Activated CD4-positive, CD25-positive, alpha-beta regulatory T cell treated with anti-CD3 and anti-CD28 coated beads, Interleukin-2, amount 50 U/mL, for 24 hours (primary cell): ENCODE results near the gene PITRM1.
"Not testable (repeated sequence)": the region's sequence is repeated elsewhere in the genome, so short reads cannot be mapped to it uniquely, and the experiment has no call there.

ENCODE experiments used
- ATAC-seq, 2 donors: fragments of 150-1000 bp; cut with Tn5 transposase; one replicate each; pipeline ENCODE4 v1.10.0; 2021; ENCODE audit warnings: mild to moderate bottlenecking in 1 of 2, moderate library complexity in 1 of 2

Gene PITRM1

GRCh38 chr10:3196958-3197347 lies 24.4 kb upstream of the PITRM1 start:
- ATAC-seq, result no peak

GRCh38 chr10:3196482-3196881 lies 23.9 kb upstream of the PITRM1 start:
- no peak for ATAC-seq

GRCh38 chr10:3195726-3196125 lies 23.1 kb upstream of the PITRM1 start:
- no peak for ATAC-seq

GRCh38 chr10:3195286-3195685 lies 22.7 kb upstream of the PITRM1 start:
- ATAC-seq, result no peak

DNA sequence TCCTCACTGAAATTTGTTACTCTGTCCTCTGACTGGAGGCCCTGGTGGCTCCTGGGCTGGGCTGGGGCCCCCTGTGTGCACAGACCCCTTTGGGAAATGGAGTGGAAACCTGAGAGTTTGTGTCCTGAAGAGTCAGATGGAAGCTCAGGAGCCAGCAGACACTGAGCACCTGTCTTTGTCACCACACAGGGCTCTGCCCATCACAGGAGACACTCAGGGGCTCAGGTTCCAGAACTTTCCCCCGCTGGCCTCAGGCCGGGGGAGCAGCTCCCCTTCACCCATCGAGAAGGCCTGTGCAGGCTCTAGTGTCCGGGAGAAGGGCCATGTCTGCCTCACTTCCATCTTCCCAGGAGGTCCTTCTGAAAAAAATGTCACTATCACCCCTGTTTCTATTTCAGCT lies 22.3 kb upstream of the PITRM1 start:
- no peak for ATAC-seq

DNA sequence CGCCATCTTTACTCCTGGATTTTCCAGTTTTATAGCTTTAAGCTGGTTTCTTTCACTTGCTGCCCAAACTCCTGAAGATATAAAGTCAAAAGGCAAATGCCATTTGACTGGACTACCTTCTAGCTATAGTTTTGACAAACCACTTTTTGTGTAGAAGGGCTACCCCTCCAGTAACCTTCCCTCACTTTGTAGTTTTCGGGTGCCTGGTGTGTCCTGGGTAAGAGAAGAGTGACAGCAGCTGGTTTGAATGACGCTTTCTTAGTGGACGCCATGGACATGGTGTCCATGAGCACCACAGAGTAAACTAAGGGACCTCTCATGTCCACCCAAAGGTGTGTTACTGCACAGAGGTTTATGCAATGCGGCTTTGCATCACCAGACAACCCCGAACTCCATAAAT lies 21.2 kb upstream of the PITRM1 start:
- ATAC-seq, result no peak

DNA sequence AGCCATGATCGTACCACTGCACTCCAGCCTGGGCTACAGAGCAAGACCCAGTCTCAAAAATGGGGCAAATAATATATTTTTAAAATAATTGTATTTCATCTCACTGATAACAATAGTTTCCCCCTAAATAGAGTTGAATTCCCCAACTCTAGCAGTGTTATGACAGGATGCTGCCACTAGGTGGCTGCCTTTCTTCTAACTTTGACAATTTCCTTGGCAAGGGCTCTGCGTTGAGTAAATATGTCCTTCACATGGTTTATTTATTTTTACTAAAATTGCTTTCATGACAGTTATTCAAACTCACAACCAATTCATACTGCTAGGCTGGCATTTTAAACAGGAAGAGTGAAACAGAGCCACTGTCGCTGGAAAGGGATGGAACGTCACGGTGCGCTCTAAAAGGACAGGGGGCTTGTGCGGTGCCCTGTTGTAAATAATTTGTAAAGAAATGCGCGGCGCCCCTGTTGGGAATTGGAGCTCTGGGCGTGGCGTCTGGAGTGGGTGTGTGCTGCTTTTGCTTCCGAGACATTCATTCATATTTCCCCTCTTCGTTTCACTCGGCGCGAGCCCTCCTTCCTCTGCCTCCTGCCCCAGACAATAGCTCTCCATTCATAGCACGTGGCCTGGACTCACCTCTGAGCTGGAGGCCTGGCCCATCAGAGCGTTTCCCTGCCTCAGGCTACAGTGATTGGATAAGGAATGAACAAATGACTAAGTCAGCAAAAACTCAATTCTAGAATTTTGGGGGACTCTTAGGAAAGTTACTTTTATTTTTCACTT lies 20.5 kb upstream of the PITRM1 start:
- ATAC-seq, result no peak

DNA sequence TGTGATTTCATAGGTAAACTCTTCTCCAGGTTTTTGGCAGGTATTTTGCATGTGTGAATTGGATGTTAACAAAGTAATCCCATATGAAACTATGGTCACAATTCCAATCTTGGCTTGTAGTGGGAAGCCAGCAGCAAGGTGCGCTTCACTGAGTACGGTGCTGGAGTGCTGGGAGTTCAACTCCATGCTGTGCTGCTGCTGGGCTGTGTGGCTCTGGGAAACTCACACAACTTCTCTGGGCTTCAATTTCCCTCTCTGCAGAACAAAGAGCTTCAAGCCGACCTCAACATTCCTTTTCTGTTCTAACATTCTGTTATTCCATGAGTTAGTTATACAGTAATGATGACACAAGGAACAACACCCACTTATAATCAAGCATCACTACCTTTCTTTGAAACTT lies 18.2 kb upstream of the PITRM1 start:
- no peak for ATAC-seq

DNA sequence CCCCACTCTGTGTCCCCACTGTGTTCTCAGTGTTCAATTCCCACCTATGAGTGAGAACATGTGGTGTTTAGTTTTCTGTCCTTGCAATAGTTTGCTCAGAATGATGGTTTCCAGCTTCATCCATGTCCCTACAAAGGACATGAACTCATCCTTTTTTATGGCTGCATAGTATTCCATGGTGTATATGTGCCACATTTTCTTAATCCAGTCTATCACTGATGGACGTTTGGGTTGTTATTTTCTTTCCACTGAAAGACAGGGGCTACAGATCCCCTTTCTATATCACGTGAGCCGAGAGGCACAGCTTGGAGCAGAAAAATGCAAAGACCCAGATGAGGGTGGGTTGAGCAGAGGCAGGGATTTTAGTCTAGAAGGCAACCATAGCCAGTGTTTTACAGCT lies 14.6 kb upstream of the PITRM1 start:
- ATAC-seq, result not testable (repeated sequence)

DNA sequence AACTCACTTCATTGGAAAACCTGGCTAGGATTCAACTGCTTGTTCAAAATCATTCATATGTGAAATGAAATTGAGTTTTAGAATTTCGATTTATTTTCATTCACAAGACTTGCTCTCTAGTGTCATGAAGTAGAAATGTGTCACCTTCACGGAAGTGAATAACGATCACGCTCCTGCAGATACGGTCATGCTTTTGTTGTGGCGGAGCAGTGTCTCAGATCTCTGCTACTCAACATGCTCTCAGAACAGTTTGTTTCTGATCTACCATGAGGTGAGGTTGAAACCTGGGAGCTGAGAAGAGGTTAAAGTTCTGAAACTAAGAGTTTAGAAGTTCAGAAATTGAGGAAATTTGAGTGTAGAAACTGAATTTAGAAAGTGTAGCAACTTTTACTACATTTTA lies 13.8 kb upstream of the PITRM1 start:
- ATAC-seq, result peak; percentile 98 to 100

GRCh38 chr10:3185386-3185785 lies 12.8 kb upstream of the PITRM1 start:
- no peak for ATAC-seq

DNA sequence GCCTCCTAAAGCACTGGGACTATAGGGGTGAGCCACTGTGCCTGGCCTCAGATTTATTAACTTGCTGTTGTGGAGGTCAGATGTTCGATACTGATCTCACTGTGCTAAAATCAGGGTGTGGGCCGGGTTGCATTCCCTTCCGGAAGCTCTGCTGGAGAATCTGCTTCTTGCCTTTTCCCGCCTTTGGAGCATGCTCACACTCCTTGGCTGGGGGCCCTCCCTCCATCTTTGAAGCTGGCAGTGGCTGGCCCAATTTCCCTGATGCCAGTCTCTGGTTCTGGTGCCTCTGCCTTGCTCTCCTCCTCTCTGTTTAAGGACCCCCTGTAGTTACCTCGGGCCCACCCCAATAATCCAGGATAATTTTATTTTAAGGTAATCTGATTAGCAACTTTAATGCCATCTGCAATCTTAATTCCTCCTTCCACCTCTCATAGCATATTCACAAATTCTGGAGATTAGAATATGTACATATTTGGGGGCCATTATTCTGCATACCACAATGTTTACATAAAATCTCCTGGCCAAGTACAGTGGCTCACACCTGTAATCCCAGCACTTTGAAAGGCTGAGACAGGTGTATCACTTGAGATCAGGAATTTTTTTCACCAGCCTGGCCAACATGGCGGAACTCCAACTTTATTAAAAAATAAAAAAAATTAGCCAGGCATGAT lies 7.9 kb upstream of the PITRM1 start:
- no peak for ATAC-seq

DNA sequence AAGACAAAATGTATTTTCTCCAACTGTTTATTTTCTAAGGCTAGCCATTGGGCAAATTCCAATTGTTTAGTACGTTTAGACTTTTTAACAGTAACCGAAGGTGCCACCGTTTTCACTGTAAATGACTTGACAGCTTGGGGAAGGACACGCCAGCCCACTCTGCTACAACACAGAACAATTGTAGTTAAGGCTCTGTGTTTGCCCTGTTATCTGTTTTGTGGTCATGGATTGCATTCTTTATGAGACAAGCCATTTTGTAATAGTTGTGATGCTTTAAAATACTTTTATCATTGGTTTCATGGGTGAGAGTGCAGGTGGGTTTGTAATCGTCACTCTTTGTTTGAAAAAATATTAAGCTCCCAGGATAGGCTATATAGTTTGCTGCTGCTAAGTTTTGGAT lies 6.6 kb upstream of the PITRM1 start:
- ATAC-seq, result no peak

- no peak for ATAC-seq
These were observed 5.5 kb upstream of the PITRM1 start for GRCh38 chr10:3178042-3178441.

GRCh38 chr10:3173171-3173878 lies 743 bp upstream of the PITRM1 start:
- ATAC-seq, result peak in 1 of 2 donors; percentile 8

DNA sequence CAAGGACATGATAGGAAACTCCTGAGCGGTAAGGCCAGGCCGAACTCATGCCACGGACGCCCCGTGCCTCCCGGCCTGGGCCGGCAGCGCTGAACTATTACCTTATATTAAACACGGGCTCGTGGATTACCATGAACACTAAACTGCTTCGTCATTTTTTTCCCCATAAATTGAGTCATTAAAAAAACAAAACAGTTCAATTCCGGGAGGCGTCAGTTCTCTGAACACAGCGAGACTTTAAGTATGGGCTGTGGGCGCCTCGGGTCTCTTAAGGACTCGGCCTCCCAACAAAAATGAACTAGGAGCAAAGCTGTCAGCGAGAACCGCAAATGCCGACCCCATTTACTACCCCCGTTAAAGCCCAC lies 519 bp downstream of the PITRM1 start:
- ATAC-seq, result peak; percentile 20 to 30

- not testable (repeated sequence) for ATAC-seq
These were observed 1.1 kb downstream of the PITRM1 start for GRCh38 chr10:3171488-3171887.

- no peak for ATAC-seq
These were observed 2.9 kb downstream of the PITRM1 start for GRCh38 chr10:3169673-3170072.

DNA sequence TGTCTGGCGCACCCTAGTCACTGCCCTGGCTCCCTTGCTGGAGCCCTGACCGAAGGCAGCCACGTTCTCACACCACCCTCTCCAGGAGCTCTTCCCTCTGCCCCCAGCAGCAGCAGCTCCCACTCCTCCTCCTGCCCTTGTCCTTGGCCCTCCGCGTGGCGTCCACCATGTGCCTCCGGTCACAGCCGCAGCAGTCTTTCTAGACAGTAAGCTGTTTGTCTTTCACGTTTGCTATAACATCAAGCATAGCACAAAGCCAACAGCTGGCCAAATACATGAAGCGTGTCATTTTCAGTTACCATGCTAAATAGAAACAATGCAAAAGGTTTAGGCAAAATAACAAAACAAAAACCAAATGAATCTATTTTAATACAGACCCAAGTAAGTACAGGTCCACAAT lies 3.3 kb downstream of the PITRM1 start:
- ATAC-seq, result no peak

DNA sequence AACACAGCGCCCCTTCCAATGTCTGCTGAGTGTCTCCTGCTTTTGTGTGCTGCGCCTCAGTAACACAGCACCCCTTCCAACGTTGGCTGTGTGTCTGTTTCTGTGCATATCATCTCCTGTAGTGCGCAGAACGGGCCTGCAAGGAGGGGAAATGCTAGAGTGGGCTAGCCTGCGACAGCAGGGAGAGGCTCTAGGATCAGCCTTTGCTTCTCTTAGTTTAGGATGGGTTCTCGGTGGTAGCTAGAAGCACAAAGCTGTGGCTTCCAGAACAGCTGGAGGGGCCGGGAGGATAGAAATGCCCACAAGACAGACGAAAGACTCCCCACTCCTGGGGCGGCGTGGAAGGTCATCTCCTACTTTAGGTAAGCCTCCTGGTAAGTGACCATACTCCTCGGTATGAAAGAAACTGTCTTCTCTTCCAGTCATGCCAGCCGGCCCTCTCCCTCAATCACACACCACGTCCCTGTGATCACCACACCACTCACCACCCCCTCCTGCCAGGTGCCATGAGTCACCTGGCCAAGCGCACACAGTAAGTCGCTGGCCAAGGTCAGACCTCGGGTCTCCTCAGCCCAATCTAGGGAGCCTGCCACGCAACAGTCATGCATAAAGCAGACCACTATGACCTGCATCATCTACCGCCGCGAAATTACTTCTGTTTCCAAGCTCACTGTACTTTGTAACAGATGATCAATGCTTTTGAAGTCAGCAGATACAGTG lies 4.8 kb downstream of the PITRM1 start:
- no peak for ATAC-seq

DNA sequence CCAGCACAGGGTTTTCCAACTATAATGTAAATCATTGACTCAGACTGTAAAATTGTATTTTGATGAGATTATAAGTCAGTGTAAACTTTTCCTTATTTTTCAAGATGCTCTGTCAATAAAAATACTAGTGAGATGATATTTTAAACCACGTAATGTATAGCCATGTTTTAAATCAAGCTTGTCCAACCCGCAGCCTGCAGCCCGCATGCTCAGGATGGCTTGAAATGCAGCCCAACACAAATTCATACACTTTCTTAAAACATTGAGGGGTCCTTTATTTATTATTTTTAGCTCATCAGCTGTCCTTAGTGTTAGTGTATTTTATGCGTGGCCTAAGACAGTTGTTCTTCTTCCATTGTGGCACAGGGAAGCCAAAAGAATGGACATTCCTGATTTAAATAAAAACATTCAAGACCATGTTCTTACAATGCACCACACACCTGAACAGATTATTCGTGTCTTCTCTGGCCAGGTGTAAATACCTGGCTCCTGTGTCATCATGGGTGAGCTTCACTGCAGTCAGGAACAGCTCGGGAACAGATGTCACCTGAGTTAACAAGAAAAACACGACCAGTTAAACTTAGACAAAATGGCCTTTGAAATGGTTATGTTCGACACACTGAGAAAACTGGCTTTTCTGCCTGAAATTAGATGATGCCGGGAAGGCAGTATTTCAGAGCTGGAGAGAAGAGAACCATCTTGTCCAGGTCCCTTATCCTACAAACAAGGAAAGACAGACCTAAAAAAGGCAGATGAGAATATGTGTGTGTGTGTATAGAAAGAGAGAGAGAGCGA lies 5.9 kb downstream of the PITRM1 start:
- no peak for ATAC-seq

DNA sequence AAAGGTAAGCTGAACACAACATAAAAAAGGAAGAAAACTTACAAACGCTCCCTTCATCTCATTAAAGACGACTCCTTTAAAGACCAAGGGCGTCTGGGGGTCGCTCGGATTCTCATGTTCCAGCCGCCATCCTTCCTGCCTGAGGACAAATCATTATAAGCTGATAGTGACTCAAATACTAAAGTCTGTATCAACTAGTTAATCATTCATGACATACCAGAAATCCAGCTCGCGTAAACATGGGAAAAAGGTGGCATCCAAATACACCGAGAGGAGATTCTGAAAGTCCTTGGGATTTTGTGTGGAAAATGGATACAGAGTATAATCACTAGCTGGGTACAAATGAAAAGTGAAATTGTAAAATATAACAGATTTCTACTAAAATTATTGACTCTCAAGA lies 7.4 kb downstream of the PITRM1 start:
- ATAC-seq, result no peak
